B cell (primary cell): ENCODE measurements around the gene ZCCHC10.

Source experiments
- CTCF ChIP-seq: fragments of 200-600 bp; IDR thresholded peaks from one replicate; pipeline ENCODE4 v1.8.0; 2022; ENCODE audit warnings: antibody characterized with exemption, mild to moderate bottlenecking
- EZH2 ChIP-seq: IDR thresholded peaks from 2 replicates; pipeline ENCODE4 v1.6.1; 2012; ENCODE audit warnings: borderline replicate concordance, low read depth, mild to moderate bottlenecking, moderate library complexity, low read length; ENCODE audit not compliant: insufficient read depth, poor library complexity, severe bottlenecking

- no peak for TF ChIP-seq CTCF
- no peak for TF ChIP-seq EZH2
Measured at GRCh38 chr5:132963171-132964104, 62.9 kb downstream of the ZCCHC10 start, which contains the start of gene AFF4.
